GM19035 (cell line): ENCODE results near the gene WNT8B.

Experiments used
- ATAC-seq: cut with Tn5 transposase; IDR thresholded peaks from one replicate; pipeline ENCODE4 v1.9.1; 2021; ENCODE audit not compliant: unreplicated experiment

Gene WNT8B, protein sequence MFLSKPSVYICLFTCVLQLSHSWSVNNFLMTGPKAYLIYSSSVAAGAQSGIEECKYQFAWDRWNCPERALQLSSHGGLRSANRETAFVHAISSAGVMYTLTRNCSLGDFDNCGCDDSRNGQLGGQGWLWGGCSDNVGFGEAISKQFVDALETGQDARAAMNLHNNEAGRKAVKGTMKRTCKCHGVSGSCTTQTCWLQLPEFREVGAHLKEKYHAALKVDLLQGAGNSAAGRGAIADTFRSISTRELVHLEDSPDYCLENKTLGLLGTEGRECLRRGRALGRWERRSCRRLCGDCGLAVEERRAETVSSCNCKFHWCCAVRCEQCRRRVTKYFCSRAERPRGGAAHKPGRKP

DNA sequence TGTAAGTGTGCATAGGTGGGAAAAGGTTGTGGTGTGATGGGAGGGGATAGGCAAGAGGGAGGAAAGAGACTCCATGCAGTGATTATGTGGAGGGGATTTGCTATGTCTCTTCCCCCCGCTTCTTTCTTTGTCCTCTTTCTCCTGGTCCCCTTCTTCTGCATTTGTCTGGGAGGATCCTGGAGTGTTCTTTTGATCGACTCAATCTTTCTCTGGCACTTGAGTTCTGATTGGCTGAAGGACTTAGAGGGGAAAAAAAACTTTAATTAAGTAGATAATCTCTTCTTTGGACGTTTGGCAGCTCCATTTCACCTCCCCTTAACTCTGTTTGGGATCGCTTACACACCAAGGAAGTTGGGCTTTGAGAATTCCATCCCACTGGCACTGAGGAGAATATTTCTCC, at the start of gene WNT8B:
Gene WNT8B, plus strand, starts transcription at position 301 of the 400 bp plus-strand sequence. CDS start 160 bp downstream, outside the sequence.
- no peak for ATAC-seq

- ATAC-seq: no peak
Observed at GRCh38 chr10:100413173-100413572, 49.6 kb upstream of the WNT8B start.

- ATAC-seq: no peak
Observed at GRCh38 chr10:100419911-100420449, 42.8 kb upstream of the WNT8B start.

GRCh38 chr10:100427374-100427773, 35.4 kb upstream of the WNT8B start:
- ATAC-seq: no peak

GRCh38 chr10:100433253-100434240, 29.3 kb upstream of the WNT8B start:
- no peak for ATAC-seq

DNA sequence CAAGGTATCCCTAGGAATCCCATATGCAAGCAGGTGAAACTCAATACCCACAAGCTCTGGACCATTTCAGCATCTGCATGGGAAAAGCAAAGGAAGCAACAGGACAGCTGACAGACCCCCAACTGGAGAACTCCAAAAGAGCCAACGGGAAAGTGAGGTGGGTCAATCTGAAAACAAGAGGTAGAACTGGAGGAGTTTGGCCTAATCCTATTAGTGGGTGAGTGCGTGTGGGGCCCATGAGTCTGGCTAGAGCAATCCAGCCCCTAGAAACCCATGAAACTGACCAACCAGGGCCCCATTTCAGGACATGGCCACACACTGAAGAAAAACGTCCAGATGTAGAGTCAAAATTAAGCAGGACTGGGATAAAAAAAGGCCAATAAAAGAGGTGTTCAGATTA, 26.6 kb upstream of the WNT8B start:
- no peak for ATAC-seq

GRCh38 chr10:100438674-100439315, 24.0 kb upstream of the WNT8B start:
- ATAC-seq: no peak

- no peak for ATAC-seq
Observed at GRCh38 chr10:100442548-100442947, 20.3 kb upstream of the WNT8B start.

DNA sequence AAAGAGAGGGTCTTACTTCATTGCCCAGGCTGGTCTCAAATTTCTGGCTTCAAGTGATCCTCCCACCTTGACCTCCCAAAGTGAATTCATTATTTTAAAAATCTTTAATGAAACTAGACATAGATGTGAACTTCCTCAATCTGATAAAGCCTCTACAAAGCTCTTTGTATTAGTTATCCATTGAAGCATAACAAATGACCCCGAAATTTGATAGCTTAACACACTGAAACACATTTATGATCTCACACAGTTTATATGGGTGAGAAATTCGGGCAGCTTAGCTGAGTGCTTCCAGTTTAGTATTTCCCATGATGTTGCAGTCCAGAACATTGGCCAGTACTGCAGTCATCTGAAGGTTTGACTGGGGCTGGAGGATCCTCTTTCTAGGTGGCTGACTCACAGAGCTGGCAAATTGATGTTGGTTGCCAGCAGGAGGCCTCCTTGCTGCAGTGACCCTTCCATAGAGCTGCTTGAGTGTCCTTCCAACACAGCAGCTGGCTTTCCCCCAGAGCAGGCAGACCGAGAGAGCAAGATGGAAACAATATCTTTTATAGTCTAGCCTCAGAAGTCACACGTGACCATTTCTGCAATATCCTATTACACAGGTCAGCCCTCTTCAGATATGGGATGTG, 16.6 kb upstream of the WNT8B start:
- ATAC-seq: no peak

- ATAC-seq: no peak
Observed at GRCh38 chr10:100447663-100448062, 15.1 kb upstream of the WNT8B start.

DNA sequence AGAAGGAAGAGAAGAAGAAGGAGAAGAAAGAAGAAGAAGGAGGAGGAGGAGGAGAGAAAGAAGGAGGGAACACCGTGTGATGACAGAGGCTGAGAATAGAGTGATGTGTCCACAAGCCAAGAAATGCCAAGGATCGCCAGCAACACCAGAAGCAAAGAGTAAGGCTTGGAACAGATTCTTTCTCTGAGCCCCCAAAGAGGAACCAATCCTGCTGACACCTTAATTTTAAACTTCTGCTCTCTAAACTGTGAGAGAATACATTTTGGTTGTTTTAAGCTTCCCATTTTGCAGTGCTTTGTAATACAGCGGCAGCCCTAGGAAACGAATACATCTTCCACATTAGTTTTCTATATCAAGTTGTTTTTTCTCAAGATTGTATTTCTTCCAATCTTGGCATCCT, 13.9 kb upstream of the WNT8B start:
- ATAC-seq: no peak

- no peak for ATAC-seq
Observed at GRCh38 chr10:100468322-100468721, 5.5 kb downstream of the WNT8B start.

GRCh38 chr10:100468978-100469377, 6.2 kb downstream of the WNT8B start:
- no peak for ATAC-seq

GRCh38 chr10:100469756-100470155, 6.9 kb downstream of the WNT8B start:
- ATAC-seq: no peak

DNA sequence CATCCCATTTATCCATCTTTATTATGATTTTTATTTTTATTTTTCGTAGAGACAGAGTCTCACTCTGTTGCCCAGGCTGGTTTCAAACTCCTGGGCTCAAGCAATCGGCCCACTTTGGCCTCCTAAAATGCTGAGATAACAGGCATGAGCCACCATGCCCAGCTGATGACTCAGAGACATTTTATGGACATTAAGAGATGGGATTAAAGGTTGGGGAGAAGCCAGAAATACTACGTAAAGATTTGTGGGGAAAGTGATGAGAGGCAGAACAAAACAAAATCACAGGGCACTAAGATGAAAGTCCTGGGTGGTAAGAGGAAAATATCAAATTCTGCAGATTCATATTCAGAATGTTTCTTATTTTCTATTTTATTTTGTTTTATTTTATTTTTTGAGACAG, 7.6 kb downstream of the WNT8B start:
- no peak for ATAC-seq

DNA sequence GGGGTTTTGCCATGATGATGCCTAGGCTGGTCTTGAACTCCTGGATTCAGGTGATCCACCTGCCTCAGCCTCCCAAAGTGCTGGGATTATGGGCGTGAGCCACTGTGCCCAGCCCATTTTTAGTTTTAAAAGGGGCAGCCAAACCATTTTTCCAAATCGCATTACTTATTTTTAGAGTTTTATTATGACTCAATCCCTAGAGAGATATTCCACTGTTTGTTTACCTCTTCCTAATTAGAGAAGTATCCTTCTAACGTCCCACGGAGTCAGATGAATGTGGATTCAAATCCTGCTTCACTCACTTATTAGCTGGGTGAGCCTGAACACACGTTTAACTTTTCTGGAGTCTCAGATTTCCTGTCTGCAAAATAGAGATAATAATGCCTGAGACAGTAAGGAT, 15.2 kb downstream of the WNT8B start:
- ATAC-seq: no peak

- ATAC-seq: no peak
Observed at GRCh38 chr10:100479037-100479436, 16.2 kb downstream of the WNT8B start.

GRCh38 chr10:100480002-100480401, 17.2 kb downstream of the WNT8B start:
- no peak for ATAC-seq

- peak; percentile 97 for ATAC-seq
Observed at GRCh38 chr10:100481462-100482081, 18.8 kb downstream of the WNT8B start.

GRCh38 chr10:100482181-100482833, 19.5 kb downstream of the WNT8B start:
- peak; percentile 47 for ATAC-seq
